Adrenal gland (tissue), 12 donors: ENCODE measurements around the gene SYT10. TPM values are rescaled to one million over a fixed set of nuclear protein-coding genes. Genes with fewer than 3 reads are reported as not detected.

Source experiments
- DNase-seq, 7 donors: peaks; one replicate each; pipeline ENCODE4 v3.0.0-alpha.2; 2019 to 2020
- H3K27ac ChIP-seq, 5 donors: fragments of 200-600 bp; sonication (generic) in 4 of 5; 1 replicate in 3 of 5; 2 replicates in 2 of 5; pipeline versions ENCODE4 v1.5.1 to v1.8.0; 2016 to 2020; ENCODE audit warnings: mild to moderate bottlenecking in 1 of 5
- H3K27me3 ChIP-seq: fragments of 200-600 bp; 2 replicates; pipeline ENCODE4 v1.8.0; 2021
- H3K36me3 ChIP-seq, 2 donors: fragments of 200-600 bp; replicated peaks in 1 of 2; 1 replicate in 1 of 2; 2 replicates in 1 of 2; pipeline versions ENCODE4 v1.5.1 to v1.8.0; 2018 to 2022
- H3K4me1 ChIP-seq, 2 donors: fragments of 200-600 bp; replicated peaks in 1 of 2; 1 replicate in 1 of 2; 2 replicates in 1 of 2; pipeline versions ENCODE4 v1.5.1 to v1.8.0; 2018 to 2021
- H3K4me3 ChIP-seq, 4 donors: fragments of 200-600 bp; sonication (generic) in 3 of 4; one replicate each; pipeline ENCODE4 v1.5.1; 2016 to 2018
- H3K9me3 ChIP-seq, 3 donors: fragments of 200-600 bp; sonication (generic) in 1 of 3; replicated peaks in 1 of 3; 1 replicate in 2 of 3; 2 replicates in 1 of 3; pipeline versions ENCODE4 v1.5.1 to v1.8.0; 2016 to 2021
- POLR2A ChIP-seq, 2 donors: fragments of 450-650 bp; IDR thresholded peaks; one replicate each; pipeline ENCODE4 v1.6.1; 2017; ENCODE audit warnings: antibody characterized with exemption in 2 of 2, mild to moderate bottlenecking in 2 of 2, moderate library complexity in 1 of 2
- WGBS, 4 donors: extraction: QIAGEN DNeasy Blood & Tissue Kit in 2 of 4; methylation state at CpG; one replicate each; pipeline versions ENCODE4 v1.1.5 to v1.1.7; 2013 to 2017; 5-methylcytosine and 5-hydroxymethylcytosine counted together
- intact Hi-C, 2 donors: fragments of 100-400 bp; cut with DNase I; formaldehyde crosslinking; loops; one replicate each; pipeline versions ENCODE4 v1.14.1 to v1.15.0; 2022 to 2023
- polyA plus RNA-seq, 3 donors: library from polyadenylated mRNA; stranded (reverse); fragments of 200-250 nt in 2 of 3; fragments of 350-450 nt in 1 of 3; fragmentation: Illumina TruSeq in 1 of 3; extraction: RNeasy Lipid Tissue Mini Kit (QIAGEN cat#74804) in 1 of 3; gene quantifications; one replicate each; pipeline ENCODE4 v1.2.3, GENCODE V29; 2013 to 2014
- total RNA-seq, 9 donors: library from RNA; depleted of rRNA in 4 of 9; stranded (reverse); fragments of >200 nt in 4 of 9; fragments of 120-200 nt in 1 of 9; fragmentation: NEBNext Ultra II Directional in 1 of 9; extraction: Animal tissue kit (Norgen Biotek cat#: 25700) in 1 of 9; gene quantifications; one replicate each; pipeline versions ENCODE4 v1.1.0 to v1.2.4, GENCODE V29; 2013 to 2023
- TF ChIP-seq, protein P1 (sequence below), 6 experiments: fragments of 450-650 bp in 4 of 6; fragments of 200-600 bp in 2 of 6; sonication (generic) in 1 of 6; IDR thresholded peaks; 1 replicate in 5 of 6; 2 replicates in 1 of 6; pipeline versions ENCODE4 v1.5.1 to v1.8.0; 2016 to 2021; ENCODE audit warnings: antibody characterized with exemption in 6 of 6, mild to moderate bottlenecking in 2 of 6, moderate library complexity in 1 of 6
- donor health status: healthy with polysubstance abuse.
- donor health status: Bipolar disorder and iron deficiency.
- donor health status: DM: yes; HTN: yes; CAD: no.
- donor health status: DM: no; HTN: no; CAD: no.
- donor health status: DM: no; HTN: no; CAD: no.
- donor health status: DM: yes; HTN: yes; CAD: no.

SYT10 gene
- total and polyA plus RNA-seq, 12 donors, result 0.03 to 3.7 (median 0.21) TPM; not detected in 4

DNA sequence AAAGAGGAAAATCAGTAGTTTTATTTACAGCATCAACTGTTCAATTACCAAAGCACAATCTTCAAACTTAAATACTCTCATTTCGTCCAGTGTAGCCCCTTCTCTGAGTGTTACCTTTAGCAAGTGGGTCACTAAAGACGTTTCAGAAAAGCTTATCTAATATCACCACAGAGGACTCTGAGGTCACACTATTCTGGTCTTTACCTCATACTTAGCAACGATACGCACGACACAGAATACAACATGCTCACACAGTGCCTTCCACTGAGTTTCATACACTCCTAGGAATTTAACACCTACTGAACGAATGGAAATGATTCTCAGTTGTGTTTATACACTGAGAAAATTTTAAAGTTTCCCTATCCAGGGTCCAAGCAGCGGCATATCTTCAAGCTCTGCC is 2.0 kb downstream of the SYT10 start:
- Histone ChIP-seq H3K27ac (no peak overlapping the region), H3K4me3 (no peak overlapping the region), H3K9me3 (no peaks in the 10 kb centered on the region), H3K4me1 (peaks cover 0 to 7% of the 10 kb centered on the region in 2 donors), H3K27me3 (peaks cover 17% of the 10 kb centered on the region), H3K36me3 (no peaks in the 10 kb centered on the region)
- 48 to 55% (median 53%) methylated on average over 7 of the region's 7 CpGs for WGBS, 4 donors
- DNase-seq, result no peak
- intact Hi-C loops, result no loop called here
- TF ChIP-seq, protein P1, sequence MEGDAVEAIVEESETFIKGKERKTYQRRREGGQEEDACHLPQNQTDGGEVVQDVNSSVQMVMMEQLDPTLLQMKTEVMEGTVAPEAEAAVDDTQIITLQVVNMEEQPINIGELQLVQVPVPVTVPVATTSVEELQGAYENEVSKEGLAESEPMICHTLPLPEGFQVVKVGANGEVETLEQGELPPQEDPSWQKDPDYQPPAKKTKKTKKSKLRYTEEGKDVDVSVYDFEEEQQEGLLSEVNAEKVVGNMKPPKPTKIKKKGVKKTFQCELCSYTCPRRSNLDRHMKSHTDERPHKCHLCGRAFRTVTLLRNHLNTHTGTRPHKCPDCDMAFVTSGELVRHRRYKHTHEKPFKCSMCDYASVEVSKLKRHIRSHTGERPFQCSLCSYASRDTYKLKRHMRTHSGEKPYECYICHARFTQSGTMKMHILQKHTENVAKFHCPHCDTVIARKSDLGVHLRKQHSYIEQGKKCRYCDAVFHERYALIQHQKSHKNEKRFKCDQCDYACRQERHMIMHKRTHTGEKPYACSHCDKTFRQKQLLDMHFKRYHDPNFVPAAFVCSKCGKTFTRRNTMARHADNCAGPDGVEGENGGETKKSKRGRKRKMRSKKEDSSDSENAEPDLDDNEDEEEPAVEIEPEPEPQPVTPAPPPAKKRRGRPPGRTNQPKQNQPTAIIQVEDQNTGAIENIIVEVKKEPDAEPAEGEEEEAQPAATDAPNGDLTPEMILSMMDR (IDR thresholded peaks at IDR 0.05), result no peak
- TF ChIP-seq POLR2A (IDR thresholded peaks at IDR 0.05), result no peak

DNA sequence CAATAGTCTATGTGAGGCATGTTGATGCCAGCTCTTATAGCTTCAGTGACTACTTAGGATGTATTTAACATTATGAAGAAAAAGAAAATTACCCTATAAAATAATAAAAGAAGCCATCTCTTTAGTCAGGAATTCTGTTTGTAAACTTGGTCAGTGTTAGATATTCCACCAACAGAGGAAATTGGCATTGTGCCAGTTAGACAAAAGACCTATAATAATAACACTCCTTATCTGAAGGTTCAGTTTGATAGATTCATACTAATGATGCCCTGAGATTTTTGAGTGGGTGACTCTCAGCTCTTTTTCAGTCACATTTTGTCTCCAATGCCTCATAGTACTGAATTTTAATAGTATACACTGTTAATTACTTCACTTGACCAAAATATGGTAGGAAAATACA is 6.6 kb downstream of the SYT10 start:
- DNase-seq, result no peak
- Histone ChIP-seq H3K9me3 (no peaks in the 10 kb centered on the region), H3K27me3 (peaks cover 2% of the 10 kb centered on the region), H3K4me1 (no peaks in the 10 kb centered on the region), H3K4me3 (no peak overlapping the region), H3K36me3 (no peaks in the 10 kb centered on the region), H3K27ac (no peak overlapping the region)
- TF ChIP-seq, protein P1 (IDR thresholded peaks at IDR 0.05), result no peak
- intact Hi-C loops, result no loop called here

DNA sequence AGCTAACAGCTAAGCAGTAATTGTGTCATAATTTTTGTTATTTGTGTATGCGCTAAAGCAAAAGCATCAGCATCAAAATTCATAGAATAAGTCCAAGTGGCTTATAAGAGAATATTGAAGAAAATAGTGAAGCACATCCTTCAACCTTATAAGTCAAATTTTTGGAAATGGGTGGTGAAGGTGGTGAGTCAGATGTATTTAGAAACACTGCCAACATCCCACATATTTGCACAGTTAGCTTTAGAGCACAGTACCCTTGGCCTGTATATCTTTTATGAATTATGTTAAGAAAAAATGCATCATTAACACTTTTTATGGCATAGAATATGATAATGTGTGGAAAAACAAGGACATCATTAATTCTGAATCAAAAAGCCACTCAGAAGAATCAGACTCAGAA is 8.0 kb downstream of the SYT10 start:
- Histone ChIP-seq H3K4me1 (no peaks in the 10 kb centered on the region), H3K9me3 (no peaks in the 10 kb centered on the region), H3K4me3 (no peak overlapping the region), H3K27ac (no peak overlapping the region), H3K27me3 (no peaks in the 10 kb centered on the region), H3K36me3 (no peaks in the 10 kb centered on the region)
- intact Hi-C loops, result no loop called here
- WGBS, 4 donors, result 97 to 100% (median 98%) methylated on average over 1 of the region's 1 CpG
- TF ChIP-seq POLR2A (IDR thresholded peaks at IDR 0.05), result no peak
- TF ChIP-seq, protein P1 (IDR thresholded peaks at IDR 0.05), result no peak
- DNase-seq, result no peak

DNA sequence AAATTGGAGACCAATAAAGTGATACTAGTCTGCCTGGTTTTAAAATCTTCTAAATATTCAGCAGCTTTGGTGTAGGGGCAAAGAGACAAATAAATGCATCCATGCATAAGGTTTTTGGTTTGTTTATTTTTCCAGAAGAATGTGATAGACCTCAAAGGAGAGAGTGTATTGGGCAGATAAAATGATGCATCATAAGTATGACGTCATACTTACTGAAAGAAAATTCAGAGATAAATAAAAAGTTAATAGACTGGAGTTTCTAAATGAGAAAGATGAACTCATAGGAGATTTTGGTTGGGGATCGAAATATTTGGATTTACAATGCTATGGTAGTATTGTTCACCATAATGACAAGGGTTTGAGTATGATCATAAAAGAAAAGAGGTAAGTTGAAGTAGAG is 10.2 kb downstream of the SYT10 start:
- H3K4me1 ChIP-seq, result no peaks in the 10 kb centered on the region
- H3K27ac ChIP-seq, result no peak overlapping the region
- no peaks in the 10 kb centered on the region for H3K9me3 ChIP-seq
- 62 to 68% (median 64%) methylated on average over 2 of the region's 2 CpGs for WGBS, 4 donors
- intact Hi-C loops, result no loop called here
- H3K36me3 ChIP-seq, result no peaks in the 10 kb centered on the region
- TF ChIP-seq POLR2A (IDR thresholded peaks at IDR 0.05), result no peak
- DNase-seq, result no peak
- H3K27me3 ChIP-seq, result no peaks in the 10 kb centered on the region
- H3K4me3 ChIP-seq, result no peak overlapping the region

DNA sequence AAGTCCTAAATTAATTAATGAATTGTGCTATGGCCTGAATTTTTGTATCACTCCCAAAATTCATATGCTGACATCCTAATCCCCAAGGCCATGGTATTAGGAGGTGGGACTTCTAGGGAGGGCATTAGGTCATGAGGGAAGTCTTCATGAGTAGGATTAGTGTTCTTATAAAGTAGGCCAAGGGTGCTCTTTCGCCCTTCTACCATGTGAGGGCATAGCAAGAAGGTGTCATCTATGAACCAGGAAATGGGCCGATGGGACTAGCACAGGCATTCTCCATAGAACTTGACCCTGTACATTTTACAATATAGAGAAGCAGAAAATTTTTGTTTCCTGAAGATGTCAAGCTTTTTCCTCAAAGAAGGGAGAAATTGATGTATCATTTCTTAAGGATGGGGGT is 12.5 kb downstream of the SYT10 start:
- Histone ChIP-seq H3K4me3 (no peak overlapping the region), H3K9me3 (no peaks in the 10 kb centered on the region), H3K36me3 (no peaks in the 10 kb centered on the region), H3K27me3 (no peaks in the 10 kb centered on the region), H3K4me1 (no peaks in the 10 kb centered on the region), H3K27ac (no peak overlapping the region)
- 45 to 67% (median 55%) methylated on average over 2 of the region's 2 CpGs for WGBS, 4 donors
- intact Hi-C loops, result no loop called here
- DNase-seq, result no peak
- no peak for TF ChIP-seq POLR2A (IDR thresholded peaks at IDR 0.05)
- TF ChIP-seq, protein P1 (IDR thresholded peaks at IDR 0.05), result no peak
